D721Med (cell line): ENCODE results near the gene LOC101059915.
"Not testable (repeated sequence)": the region's sequence is repeated elsewhere in the genome, so short reads cannot be mapped to it uniquely, and the experiment has no call there.

Experiments
- DNase-seq: peaks from one replicate; pipeline ENCODE4 v3.0.0; 2011; ENCODE audit warnings: low spot score; ENCODE audit not compliant: insufficient read length
- FAIRE-seq: peaks from 2 replicates; lab custom pipeline; 2011; peaks lifted over from hg19 to GRCh38; lab: Jason Lieb, UNC
- TF ChIP-seq, protein P1 (sequence below): IDR thresholded peaks from 2 replicates; pipeline ENCODE4 v1.5.1; 2012; ENCODE audit warnings: mild to moderate bottlenecking, control low read depth; ENCODE audit not compliant: insufficient read depth; ENCODE audit errors: missing control alignments

The LOC101059915 gene

DNA sequence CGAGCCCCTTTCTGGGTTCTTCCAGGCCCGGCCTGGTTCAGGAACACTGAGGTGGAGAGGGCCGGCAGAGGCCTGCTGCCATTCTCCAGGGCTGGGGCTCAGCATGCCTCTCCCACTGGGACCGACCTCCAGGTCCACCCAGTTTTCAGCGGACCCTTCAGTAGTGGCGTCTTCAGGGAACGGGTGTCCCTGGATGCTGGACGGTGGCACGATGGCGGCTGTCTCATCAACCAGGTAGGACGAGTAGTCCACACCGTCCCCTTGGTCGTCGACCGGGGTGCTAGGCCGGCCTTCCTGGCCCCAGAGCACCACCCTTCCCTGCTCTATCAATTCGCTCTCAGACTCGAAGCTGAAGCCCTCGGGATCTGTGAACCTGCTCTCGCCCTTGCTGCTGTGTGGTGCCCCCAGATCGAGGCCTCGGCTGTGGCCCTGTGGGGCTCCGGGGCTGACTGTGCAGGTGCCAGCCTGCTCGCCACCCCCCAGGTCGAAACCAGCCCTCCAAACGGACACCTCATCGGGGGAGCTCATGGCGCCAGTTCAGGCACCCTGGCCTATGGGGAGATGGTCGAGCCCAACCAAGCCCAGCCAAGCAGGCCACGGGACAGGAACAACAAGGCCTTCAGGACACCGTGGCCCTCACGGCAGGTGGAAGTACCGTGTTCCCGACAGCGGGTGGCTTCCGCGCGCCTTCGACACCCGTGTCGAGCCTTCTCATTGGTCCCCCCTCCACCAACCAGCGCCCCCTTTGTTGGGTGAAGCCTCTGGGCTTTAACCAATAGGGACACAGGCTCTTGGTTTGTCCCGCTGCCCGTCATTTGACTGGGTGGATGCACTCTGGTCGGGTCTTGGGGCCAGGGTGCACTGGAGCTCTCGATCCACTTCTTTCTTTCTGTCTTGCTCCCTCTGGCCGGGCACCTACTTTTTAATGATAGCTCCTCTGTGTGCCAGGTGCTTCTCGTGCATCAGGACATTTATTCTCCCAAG, 814 bp upstream of the LOC101059915 start:
- DNase-seq (no peak), FAIRE-seq (no peak)
- TF ChIP-seq, protein P1, sequence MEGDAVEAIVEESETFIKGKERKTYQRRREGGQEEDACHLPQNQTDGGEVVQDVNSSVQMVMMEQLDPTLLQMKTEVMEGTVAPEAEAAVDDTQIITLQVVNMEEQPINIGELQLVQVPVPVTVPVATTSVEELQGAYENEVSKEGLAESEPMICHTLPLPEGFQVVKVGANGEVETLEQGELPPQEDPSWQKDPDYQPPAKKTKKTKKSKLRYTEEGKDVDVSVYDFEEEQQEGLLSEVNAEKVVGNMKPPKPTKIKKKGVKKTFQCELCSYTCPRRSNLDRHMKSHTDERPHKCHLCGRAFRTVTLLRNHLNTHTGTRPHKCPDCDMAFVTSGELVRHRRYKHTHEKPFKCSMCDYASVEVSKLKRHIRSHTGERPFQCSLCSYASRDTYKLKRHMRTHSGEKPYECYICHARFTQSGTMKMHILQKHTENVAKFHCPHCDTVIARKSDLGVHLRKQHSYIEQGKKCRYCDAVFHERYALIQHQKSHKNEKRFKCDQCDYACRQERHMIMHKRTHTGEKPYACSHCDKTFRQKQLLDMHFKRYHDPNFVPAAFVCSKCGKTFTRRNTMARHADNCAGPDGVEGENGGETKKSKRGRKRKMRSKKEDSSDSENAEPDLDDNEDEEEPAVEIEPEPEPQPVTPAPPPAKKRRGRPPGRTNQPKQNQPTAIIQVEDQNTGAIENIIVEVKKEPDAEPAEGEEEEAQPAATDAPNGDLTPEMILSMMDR = no peak

DNA sequence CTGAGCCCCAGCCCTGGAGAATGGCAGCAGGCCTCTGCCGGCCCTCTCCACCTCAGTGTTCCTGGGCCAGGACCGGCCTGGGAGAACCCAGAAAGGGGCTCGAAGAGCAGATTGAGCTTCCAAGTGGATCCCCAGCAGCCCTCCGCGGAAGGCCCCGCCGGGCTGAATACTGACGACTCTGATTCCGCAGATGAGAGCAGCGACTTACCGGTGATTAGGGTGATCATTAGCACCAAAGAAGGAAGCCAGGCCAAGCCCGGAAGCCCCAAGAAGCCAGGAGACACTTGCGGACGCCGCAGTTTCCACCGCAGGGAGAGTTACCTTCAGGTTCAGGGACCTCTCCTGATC, 876 bp downstream of the LOC101059915 start:
- FAIRE-seq = no peak
- TF ChIP-seq, protein P1 = no peak
- DNase-seq = no peak

DNA sequence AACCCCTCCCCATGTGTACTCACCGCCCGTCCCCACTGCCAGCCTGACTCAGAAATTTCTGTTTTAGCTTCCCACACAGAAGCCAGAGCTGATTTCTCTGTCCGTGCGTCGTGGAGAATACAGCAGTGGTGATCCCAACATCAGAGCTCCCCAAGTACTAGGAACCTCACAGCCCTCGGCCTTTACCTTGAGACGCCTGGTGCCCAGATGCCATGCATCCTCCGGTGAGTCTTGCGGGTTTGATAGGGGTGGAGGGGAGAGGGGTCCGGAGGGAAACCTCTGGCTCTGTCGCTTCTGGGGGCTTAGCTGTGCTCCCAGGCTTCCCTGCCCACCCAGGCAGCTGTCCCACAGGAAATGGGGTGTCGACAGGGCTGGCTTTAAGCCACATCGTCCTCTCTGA, 2.1 kb downstream of the LOC101059915 start:
- TF ChIP-seq, protein P1 = no peak
- FAIRE-seq (no peak), DNase-seq (no peak)

DNA sequence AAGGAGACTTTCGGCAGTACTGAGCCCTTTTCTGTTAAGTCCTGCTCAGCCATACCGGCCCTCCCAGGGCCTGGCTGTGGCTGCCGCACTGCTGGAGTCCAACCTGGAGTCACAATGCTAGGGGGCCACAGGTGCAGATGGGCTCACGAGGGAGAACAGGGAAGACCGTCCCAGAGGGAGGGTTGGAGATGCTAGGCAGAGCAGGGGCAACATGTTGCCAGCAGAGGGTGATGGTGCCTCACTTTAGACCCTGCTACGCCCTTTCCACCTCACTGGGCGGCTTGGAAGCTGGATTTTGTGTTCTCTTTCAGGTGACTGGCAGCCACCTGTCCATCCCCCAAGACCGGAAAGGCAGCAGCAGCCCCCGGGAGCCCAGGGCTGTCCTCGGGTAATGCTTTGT, 2.6 kb downstream of the LOC101059915 start:
- FAIRE-seq, DNase-seq: not testable (repeated sequence)
- TF ChIP-seq, protein P1 = peak; percentile 53

DNA sequence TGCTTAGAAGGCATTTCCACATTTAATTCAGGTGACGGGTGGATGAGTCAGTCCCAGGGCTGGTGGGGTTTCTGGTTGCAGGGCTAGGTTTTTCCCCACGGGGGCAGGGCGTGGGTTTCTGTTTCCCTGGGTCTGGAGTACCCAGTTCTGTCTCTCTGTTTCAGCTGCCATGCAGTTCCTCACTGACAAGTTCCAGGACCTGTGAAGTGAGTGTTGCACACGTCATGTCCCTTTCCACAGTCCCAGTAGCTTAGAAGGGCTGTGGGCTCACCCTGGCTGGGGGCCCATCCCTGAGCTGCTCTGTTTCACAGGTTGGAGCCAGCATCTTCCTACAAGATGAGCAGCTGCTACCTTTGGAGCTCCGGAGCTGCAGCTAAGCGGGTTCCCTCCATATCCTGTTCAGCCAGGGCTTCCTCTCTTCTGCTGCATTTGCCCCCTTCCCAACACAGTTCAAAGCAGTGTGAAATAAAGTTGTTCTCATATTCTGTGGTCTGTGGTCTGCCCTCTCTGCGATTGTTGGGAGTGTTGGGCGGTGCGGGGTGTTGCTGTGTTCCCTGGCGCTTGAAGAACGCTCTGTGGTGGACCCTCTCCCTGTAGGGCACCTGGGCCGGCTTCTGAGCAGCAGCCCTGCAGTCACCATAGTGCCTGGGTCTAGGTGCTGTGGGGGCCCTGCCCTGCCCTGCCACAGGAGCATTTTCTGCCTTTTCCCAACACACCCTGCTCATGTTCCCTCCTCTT, 3.9 kb downstream of the LOC101059915 start:
- TF ChIP-seq, protein P1 = no peak
- no peak for DNase-seq
- FAIRE-seq = no peak

DNA sequence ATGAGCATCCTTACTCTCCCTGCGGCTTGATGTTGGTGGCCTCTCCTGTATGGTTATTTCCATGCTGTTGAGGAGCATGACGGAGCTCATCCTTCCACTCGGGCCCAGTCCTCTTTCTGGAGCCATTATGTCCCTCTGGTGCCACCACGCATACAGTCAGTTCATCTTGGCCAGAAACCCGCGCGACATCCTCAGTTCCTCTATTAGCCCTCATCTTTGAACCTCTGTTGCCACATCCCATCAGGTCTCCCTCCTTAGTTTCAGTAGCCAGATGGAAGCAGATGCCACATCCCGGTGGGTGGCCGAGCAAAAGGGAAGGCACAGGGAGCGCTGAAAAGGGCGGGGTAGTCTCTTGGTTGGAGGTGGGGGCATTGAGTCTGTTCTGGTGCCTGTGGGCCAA, 4.6 kb downstream of the LOC101059915 start:
- no peak for DNase-seq
- TF ChIP-seq, protein P1 = no peak
- no peak for FAIRE-seq

DNA sequence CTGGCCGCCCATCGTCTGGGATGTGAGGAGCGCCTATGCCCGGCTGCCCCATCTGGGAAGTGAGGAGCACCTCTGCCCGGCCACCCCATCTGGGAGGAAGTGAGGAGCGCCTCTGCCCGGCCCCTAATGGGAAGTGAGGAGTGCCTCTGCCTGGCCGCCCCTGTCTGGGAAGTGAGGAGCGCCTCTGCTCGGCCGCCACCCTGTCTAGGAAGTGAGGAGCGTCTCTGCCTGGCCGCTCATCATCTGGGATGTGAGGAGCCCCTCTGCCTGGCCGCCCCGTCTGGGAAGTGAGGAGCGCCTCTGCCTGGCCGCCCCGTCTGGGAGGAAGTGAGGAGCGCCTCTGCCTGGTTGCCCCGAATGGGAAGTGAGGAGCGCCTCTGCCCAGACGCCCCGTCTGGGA, 8.3 kb downstream of the LOC101059915 start:
- DNase-seq, FAIRE-seq: not testable (repeated sequence)

DNA sequence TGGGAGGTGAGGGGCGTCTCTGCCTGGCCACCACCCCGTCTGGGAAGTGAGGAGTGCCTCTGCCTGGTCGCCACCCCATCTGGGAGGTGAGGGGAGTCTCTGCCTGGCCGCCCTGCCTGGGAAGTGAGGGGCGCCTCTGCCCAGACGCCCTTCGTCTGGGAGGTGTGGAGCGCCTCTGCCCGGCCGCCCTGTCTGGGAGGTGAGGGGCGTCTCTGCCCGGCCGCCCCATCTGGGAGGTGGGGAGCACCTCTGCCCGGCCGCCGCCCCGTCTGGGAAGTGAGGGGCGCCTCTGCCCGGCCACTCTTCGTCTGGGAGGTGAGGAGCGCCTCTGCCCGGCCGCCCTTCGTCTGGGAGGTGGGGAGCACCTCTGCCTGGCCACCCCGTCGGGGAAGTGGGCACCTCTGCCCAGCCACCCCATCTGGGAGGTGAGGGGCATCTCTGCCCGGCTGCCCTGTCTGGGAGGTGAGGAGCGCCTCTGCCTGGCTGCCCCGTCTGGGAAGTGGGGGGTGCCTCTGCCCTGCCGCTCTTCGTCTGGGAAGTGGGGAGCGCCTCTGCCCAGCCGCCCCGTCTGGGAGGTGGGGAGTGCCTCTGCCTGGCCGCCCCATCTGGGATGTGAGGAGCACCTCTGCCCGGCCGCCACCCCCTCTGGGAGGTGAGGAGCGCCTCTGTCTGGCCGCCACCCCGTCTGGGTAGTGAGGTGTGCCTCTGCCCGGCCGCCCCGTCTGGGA, 8.9 kb downstream of the LOC101059915 start:
- DNase-seq, FAIRE-seq: not testable (repeated sequence)

DNA sequence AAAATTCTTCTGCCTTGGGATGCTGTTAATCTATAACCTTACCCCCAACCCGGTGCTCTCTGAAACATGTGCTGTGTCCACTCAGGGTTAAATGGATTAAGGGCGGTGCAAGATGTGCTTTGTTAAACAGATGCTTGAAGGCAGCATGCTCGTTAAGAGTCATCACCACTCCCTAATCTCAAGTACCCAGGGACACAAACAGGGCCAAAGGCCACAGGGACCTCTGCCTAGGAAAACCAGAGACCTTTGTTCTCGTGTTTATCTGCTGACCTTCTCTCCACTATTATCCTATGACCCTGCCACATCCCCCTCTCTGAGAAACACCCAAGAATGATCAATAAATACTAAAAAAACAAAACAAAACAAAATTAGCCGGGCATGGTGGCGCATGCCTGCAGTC, 9.8 kb downstream of the LOC101059915 start:
- not testable (repeated sequence) for DNase-seq, FAIRE-seq
